Smooth muscle cell (in vitro differentiated cells): ENCODE results near the gene POP7. TPM values are rescaled to one million over a fixed set of nuclear protein-coding genes. Genes with fewer than 3 reads are reported as not detected.
A peak's percentile ranks its signal among the peaks of the same experiment; 100 is the strongest.

Experiments
- DNase-seq: peaks from one replicate; lab custom pipeline; 2025; ENCODE audit not compliant: unreplicated experiment; lab: John Stamatoyannopoulos, UW
- H2AFZ ChIP-seq: fragments of 200-600 bp; sonication (generic); 2 replicates; pipeline ENCODE4 v1.6.0; 2016; ENCODE audit warnings: antibody characterized with exemption, low read depth, mild to moderate bottlenecking
- H3F3A ChIP-seq: fragments of 200-600 bp; sonication (generic); 2 replicates; pipeline ENCODE4 v1.6.0; 2017; ENCODE audit warnings: antibody characterized with exemption, low read depth
- H3K27ac ChIP-seq: fragments of 200-600 bp; sonication (generic); 2 replicates; pipeline ENCODE4 v1.5.1; 2016; ENCODE audit warnings: low read depth, mild to moderate bottlenecking
- H3K27me3 ChIP-seq: fragments of 200-600 bp; sonication (generic); 2 replicates; pipeline ENCODE4 v1.6.1; 2016; ENCODE audit warnings: low read depth, mild to moderate bottlenecking
- H3K36me3 ChIP-seq: fragments of 200-600 bp; sonication (generic); 2 replicates; pipeline ENCODE4 v1.5.1; 2016; ENCODE audit warnings: low read depth
- H3K4me1 ChIP-seq: fragments of 200-600 bp; sonication (generic); 2 replicates; pipeline ENCODE4 v1.5.1; 2016; ENCODE audit warnings: low read depth
- H3K4me2 ChIP-seq: fragments of 200-600 bp; sonication (generic); 2 replicates; pipeline ENCODE4 v1.6.0; 2016; ENCODE audit warnings: mild to moderate bottlenecking
- H3K4me3 ChIP-seq: fragments of 200-600 bp; sonication (generic); 2 replicates; pipeline ENCODE4 v1.5.1; 2016; ENCODE audit warnings: mild to moderate bottlenecking
- H3K79me2 ChIP-seq: fragments of 200-600 bp; sonication (generic); 2 replicates; pipeline ENCODE4 v1.6.0; 2016; ENCODE audit warnings: low read depth, mild to moderate bottlenecking
- H3K9ac ChIP-seq: fragments of 200-600 bp; sonication (generic); 2 replicates; pipeline ENCODE4 v1.6.0; 2016; ENCODE audit warnings: low read depth
- H3K9me3 ChIP-seq: fragments of 200-600 bp; sonication (generic); replicated peaks from 2 replicates; pipeline ENCODE4 v1.5.1; 2016; ENCODE audit warnings: low read depth
- H4K20me1 ChIP-seq: fragments of 200-600 bp; sonication (generic); 2 replicates; pipeline ENCODE4 v1.6.0; 2016; ENCODE audit warnings: low read depth
- CTCF ChIP-seq: fragments of 200-600 bp; sonication (generic); IDR thresholded peaks from 2 replicates; pipeline ENCODE4 v1.5.1; 2017; ENCODE audit warnings: borderline replicate concordance, mild to moderate bottlenecking, antibody characterized with exemption; ENCODE audit not compliant: insufficient read depth, poor library complexity, severe bottlenecking
- whole genome bisulfite sequencing: methylation state at CpG from one replicate; pipeline ENCODE4 v1.1.7; 2016; ENCODE audit warnings: low lambda C conversion rate; 5-methylcytosine and 5-hydroxymethylcytosine counted together
- polyA plus RNA-seq: library from polyadenylated mRNA; unstranded; fragments of >200 nt; fragmentation: Nextera tagmentation; extraction: Ambion mirVana; gene quantifications from 2 replicates; pipeline ENCODE4 v1.2.1, GENCODE V29; 2016
- total RNA-seq: library from RNA; depleted of rRNA; stranded (reverse); fragments of >200 nt; gene quantifications from 2 replicates; pipeline ENCODE4 v1.2.3, GENCODE V29; 2014

The POP7 gene
- total and polyA plus RNA-seq, 2 experiments from 2014 or later: 19.5 to 58.7 TPM

GRCh38 chr7:100705320-100705752, 585 bp upstream of the POP7 start:
- Histone ChIP-seq H3F3A (no peaks in the 10 kb centered on the region), H3K4me2 (peak overlapping the region; percentile 89), H3K4me3 (peak overlapping the region; percentile 89), H3K27me3 (no peaks in the 10 kb centered on the region), H3K79me2 (peaks cover 14% of the 10 kb centered on the region), H3K4me1 (peaks cover 7% of the 10 kb centered on the region), H3K36me3 (no peaks in the 10 kb centered on the region), H3K27ac (peak overlapping the region; percentile 45), H3K9me3 (no peaks in the 10 kb centered on the region), H4K20me1 (no peaks in the 10 kb centered on the region), H3K9ac (peak overlapping the region; percentile 64), H2AFZ (peak overlapping the region; percentile 80)
- WGBS: 1% methylated on average over 25 of the region's 25 CpGs
- DNase-seq: peak; percentile 91
- peak; percentile 92 for TF ChIP-seq CTCF

- Histone ChIP-seq H3F3A (no peaks in the 10 kb centered on the region), H3K4me1 (peaks cover 7% of the 10 kb centered on the region), H3K9ac (peak overlapping the region; percentile 84), H3K27ac (peak overlapping the region; percentile 32), H4K20me1 (no peaks in the 10 kb centered on the region), H2AFZ (peak overlapping the region; percentile 92), H3K79me2 (peaks cover 14% of the 10 kb centered on the region), H3K27me3 (no peaks in the 10 kb centered on the region), H3K9me3 (no peaks in the 10 kb centered on the region), H3K4me3 (peak overlapping the region; percentile 89), H3K36me3 (no peaks in the 10 kb centered on the region), H3K4me2 (peak overlapping the region; percentile 89)
- no peak for TF ChIP-seq CTCF
- 36% methylated on average over 34 of the region's 34 CpGs for WGBS
- DNase-seq: no peak
Observed at GRCh38 chr7:100706672-100707311, 871 bp downstream of the POP7 start.

GRCh38 chr7:100708395-100708794, 2.5 kb downstream of the POP7 start:
- TF ChIP-seq CTCF: no peak
- H3K36me3 ChIP-seq: no peaks in the 10 kb centered on the region

GRCh38 chr7:100710452-100710851, 4.5 kb downstream of the POP7 start:
- H3K4me2 ChIP-seq: no peak overlapping the region
- H2AFZ ChIP-seq: no peak overlapping the region
- no peaks in the 10 kb centered on the region for H3F3A ChIP-seq
- 99% methylated on average over 4 of the region's 4 CpGs for WGBS
- H3K4me3 ChIP-seq: no peak overlapping the region
- peaks cover 7% of the 10 kb centered on the region for H3K4me1 ChIP-seq
- H3K27me3 ChIP-seq: no peaks in the 10 kb centered on the region
- no peak for TF ChIP-seq CTCF
- peaks cover 14% of the 10 kb centered on the region for H3K79me2 ChIP-seq
- DNase-seq: no peak
- H3K9me3 ChIP-seq: no peaks in the 10 kb centered on the region
- no peak overlapping the region for H3K27ac ChIP-seq
- no peaks in the 10 kb centered on the region for H3K36me3 ChIP-seq
- H4K20me1 ChIP-seq: no peaks in the 10 kb centered on the region
- no peak overlapping the region for H3K9ac ChIP-seq

More at GRCh38 chr7:100708395-100708794, 2.5 kb downstream of the POP7 start:
- no peaks in the 10 kb centered on the region for H3F3A ChIP-seq
- 91% methylated on average over 5 of the region's 6 CpGs for WGBS
- H3K27ac ChIP-seq: no peak overlapping the region
- H3K9me3 ChIP-seq: no peaks in the 10 kb centered on the region
- H3K27me3 ChIP-seq: no peaks in the 10 kb centered on the region
- H3K79me2 ChIP-seq: peaks cover 14% of the 10 kb centered on the region
- no peak overlapping the region for H3K4me3 ChIP-seq
- no peak for DNase-seq
- peaks cover 7% of the 10 kb centered on the region for H3K4me1 ChIP-seq
- H3K9ac ChIP-seq: no peak overlapping the region
- no peaks in the 10 kb centered on the region for H4K20me1 ChIP-seq
- no peak overlapping the region for H2AFZ ChIP-seq
- no peak overlapping the region for H3K4me2 ChIP-seq
